NCI-H748 treated with DMSO at 0.1 percent for 48 hours (cell line): ENCODE measurements around the gene CAMSAP2.

ENCODE experiments used
- DNase-seq: peaks from one replicate; lab custom pipeline; 2025; lab: John Stamatoyannopoulos, UW

The CAMSAP2 gene

GRCh38 chr1:200899954-200900867 is 161.5 kb downstream of the CAMSAP2 start:
- DNase-seq, result no peak

DNA sequence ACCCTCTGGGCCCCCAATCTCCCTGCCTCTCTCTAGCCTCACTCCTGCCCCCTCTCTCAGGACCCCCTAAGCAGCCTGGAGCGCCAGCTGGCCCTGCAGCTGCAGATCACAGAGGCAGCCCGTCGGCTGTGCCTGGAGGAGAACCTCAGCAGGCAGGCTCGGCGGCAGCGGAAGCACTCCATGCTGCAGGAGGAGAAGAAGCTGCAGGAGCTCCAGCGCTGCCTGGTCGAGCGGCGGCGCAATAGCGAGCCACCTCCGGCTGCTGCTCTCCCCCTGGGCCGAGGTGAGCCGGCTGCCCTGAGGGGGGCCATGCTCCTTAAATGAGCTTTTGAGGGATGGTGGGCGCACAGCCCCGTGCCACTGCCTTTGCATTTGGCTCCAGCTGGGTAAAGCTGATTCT is 162.2 kb downstream of the CAMSAP2 start:
- no peak for DNase-seq

DNA sequence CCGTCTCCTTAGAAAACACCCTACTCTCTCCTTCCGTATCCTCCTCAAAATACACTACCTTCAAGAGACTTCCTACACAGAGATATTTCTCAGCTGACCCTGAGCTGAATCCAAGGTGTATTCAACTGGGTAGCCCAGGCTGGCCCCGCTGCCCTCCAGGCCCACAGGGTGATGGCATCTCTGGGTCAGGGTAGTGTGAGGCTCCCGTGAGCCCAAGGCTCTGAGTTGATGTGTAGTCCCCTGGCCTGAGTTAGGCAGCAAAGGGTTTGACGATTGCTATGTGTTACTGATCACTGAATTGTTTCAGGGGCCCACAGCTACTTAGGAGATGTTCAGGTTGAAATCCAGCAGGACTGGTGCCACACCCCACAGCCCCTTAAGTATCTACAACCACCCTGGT is 162.7 kb downstream of the CAMSAP2 start:
- DNase-seq, result no peak

DNA sequence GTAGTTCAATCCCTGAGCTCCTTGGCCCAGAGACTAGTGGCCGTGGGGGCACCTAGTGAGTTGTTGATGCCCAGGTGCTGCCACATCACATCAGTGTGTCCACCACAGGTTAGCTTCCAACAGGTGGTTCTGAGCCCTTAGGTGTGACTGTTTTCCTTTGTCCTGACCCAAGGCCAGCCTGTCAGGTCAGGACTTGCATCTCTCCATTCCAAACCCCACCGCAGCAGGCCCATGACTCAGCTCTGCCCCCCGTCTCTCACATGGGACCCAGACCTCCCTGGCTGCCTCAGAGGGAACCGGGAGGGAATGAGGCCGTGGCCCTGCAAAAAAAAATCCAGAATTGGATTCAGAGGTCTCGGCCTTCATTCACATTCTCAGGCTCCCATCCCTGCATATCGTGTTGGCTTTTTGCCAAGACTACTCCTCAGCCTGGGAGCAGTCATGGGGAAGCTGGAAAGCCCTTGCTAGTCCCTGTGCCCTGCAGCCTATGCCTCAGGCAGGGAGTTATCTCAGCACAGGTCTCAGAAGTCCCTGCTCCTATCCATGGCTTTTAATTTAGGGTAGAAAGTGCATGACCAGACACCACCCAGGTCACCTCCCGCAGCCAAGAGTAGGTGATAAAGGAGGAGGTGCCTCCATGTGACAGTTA is 163.2 kb downstream of the CAMSAP2 start:
- no peak for DNase-seq

DNA sequence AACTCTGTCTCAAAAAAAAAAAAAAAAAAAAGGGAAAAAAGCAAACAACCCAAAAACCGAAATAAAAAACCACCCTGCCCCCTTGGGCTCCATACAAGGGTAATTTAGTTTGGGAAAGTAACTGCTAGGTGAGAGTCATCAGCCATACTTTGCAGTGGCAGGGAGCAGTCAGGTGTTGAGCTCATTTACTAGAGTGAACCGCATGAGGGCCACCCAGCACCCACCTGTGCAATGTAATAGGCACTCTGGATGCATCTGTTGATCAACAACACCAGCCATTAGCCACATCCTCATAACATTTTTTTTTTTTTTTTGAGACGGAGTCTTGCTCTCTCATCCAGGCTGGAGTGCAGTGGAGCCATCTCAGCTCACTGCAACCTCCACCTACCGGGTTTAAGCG is 165.1 kb downstream of the CAMSAP2 start:
- DNase-seq, result no peak

- no peak for DNase-seq
These were observed 166.1 kb downstream of the CAMSAP2 start for GRCh38 chr1:200904772-200905171.

DNA sequence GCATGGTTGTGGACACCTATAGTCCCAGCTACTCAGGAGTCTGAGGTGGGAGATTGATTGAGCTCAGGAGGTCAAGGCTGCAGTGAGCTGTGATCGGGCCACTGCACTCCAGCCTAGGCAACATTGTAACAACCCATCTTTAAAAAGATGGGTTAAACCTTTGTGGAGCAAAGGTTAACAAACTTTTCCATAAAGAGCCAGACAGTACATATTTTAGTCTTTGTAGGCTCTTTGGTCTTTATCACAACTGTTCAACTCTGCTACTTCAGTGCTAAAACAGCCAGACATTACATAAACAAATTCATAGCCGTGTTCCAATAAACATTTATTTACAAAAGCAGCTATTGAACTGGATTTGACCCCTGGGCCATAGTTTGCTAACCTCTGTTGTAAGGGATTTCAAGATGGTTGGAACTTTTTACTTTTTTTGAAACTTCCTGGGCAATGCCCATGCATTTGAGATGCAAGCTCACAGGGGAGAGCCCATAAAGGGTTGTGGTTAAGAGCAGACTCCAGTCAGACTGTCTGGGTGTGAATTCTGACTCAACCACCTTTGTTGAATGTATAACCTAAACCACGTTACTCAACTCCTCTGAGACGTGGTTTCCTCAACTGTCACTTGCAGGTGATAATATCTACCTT is 166.8 kb downstream of the CAMSAP2 start:
- no peak for DNase-seq

DNA sequence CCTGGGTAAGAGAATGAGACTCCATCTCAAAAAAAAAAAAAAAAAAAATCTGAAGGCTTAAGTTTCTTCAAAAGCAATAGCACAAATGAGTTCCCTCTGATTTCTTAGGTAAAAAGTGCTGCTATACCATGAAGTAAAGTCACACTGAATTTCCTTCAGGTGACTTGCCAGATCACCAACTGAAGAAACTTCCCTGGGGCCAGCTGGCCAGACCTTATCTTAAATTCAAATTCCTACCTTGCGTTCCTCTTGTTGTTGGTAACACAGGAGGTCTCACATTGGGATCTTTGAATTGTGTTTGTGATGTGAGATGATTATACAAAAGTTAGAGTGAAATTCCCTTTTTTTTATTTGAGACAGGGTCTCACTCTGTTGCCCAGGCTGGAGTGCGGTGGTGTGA is 167.8 kb downstream of the CAMSAP2 start:
- no peak for DNase-seq

- DNase-seq, result no peak
These were observed 169.0 kb downstream of the CAMSAP2 start for GRCh38 chr1:200907611-200908097.

DNA sequence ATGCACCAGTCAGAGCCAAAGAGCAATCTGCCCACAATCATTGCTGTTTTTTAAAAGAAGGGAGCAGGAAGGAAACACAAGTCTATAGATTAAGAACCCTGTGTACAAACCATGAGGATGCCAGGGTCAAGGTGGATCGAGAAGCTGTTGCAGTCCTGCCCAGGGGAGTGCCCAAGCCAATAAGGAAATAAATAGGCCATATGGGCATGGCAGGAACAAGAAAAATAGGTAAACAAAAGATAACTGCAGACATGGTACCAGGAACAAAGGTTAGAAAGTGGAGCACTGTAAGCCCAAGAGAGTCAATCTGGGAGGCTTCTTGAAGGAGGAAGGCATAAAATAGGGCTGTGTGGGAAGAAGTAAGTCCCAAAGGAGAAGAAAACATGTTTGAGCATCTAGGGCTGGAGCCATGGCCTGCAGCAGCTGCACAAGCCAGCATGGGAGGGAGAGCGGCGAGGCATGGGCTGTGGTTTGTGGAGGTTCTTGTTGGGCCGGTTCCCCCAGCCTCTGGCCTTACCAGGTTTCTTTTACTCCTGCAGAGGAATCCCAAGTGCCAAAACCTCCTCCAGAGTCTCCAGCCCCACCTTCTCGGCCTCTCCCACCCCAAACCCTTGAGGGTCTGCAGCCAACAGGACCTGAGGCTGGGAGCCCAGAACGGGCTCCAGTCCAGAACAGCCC is 169.6 kb downstream of the CAMSAP2 start:
- no peak for DNase-seq

- DNase-seq, result no peak
These were observed 170.4 kb downstream of the CAMSAP2 start for GRCh38 chr1:200909071-200909470.

GRCh38 chr1:200909757-200910239 is 171.1 kb downstream of the CAMSAP2 start:
- DNase-seq, result no peak
